HG03108 (cell line): Measurements from ENCODE around the gene SIGLEC9.

Experiments used
- ATAC-seq: cut with Tn5 transposase; IDR thresholded peaks from one replicate; pipeline ENCODE4 v1.9.1; 2021; ENCODE audit warnings: moderate library complexity; ENCODE audit not compliant: unreplicated experiment

Gene SIGLEC9

DNA sequence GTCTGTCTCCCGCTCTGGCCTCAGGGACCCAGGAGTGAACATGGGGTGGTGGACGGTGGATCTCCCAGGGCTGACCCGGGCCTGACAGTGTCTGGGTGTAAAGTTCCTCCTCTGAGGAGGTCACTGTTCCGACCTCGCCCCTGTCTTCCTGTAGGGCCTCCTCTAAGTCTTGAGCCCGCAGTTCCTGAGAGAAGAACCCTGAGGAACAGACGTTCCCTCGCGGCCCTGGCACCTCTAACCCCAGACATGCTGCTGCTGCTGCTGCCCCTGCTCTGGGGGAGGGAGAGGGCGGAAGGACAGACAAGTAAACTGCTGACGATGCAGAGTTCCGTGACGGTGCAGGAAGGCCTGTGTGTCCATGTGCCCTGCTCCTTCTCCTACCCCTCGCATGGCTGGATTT lies at the start of gene SIGLEC9:
Gene SIGLEC9, plus strand, starts transcription at position 178 of the 400 bp plus-strand sequence. Its CDS starts 69 bp downstream, at position 247.
- ATAC-seq, result no peak

DNA sequence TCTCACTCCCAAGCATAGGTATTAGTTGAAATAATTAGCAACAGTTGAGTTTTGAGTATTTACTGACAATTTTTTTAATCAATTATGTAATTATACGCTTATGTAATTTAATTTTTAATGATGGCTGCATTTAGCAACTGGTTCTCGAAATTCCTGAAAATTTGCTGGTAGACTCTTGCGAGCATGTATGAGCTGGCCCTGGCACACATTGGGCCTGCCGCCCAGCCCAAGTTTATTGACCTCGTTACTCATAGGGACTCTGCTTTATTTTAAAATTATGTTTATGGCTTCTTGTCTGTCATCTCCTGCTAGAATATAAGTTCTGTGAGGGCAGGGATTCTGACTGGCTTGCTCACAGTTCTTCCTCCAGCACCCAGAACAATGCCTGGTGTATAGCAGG lies 48.7 kb upstream of the SIGLEC9 start:
- no peak for ATAC-seq

DNA sequence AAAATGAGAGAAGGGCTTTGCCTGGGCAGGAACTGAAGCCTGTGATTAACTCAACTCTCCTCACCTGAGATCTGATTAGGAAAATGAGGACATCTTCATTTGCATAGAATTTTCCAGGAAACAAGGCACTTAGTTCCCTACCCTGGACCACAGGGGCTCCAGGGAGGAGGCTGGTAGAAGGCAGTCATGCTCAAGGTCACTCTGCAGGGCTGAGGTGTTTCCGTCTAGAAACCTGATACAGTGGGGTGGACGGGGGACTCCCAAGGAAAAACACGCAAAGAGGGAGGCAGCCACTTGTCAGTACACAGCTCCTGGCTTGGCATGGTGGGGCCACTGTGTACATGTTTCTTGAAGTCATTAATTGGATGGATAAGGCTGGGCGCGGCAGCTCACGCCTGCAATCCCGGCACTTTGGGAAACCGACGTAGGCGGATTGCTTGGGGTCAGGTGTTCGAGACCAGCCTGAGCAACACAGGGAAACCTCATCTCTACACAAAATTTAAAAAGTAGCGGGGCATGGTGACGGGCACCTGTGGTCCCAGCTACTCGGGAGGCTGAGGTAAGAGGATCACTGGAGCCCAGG lies 48.0 kb upstream of the SIGLEC9 start:
- no peak for ATAC-seq

DNA sequence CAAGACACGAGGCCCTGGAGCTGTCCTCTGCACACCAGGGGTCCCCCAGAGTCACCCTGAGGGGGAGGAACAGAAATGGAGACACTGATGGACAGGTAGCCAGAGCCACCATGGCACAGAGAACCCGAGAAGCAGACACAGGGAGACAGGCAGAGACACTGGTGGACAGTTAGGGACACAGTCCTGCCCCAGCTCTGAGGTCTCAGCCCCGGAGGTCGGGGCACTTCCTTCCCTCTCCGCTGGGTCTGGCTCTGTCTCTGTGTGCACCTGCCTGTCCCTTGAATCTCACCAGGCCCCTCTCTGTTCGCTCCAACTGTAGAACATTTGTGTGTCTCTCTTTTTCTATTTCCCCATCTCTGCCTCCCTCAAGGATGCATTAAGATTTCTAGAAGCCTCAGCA lies 46.6 kb upstream of the SIGLEC9 start:
- no peak for ATAC-seq

DNA sequence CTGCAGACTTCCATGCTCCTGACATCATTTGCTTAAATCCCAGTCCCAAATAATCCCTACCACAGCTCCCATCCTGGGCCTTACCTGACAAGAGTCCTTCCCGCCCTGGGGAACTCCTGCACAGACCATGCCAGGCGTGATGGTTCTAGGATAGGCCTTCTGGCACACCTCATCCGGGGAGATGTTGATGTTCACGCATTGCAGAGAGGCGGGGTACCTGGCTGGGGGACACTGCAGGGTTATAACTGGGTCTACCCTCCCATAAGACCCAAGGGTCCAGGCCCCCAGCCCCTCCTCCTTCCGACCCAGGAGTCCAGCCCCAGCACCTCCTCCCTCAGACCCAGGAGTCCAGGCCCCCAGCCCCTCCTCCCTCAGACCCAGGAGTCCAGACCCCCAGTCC lies 46.0 kb upstream of the SIGLEC9 start:
- no peak for ATAC-seq

DNA sequence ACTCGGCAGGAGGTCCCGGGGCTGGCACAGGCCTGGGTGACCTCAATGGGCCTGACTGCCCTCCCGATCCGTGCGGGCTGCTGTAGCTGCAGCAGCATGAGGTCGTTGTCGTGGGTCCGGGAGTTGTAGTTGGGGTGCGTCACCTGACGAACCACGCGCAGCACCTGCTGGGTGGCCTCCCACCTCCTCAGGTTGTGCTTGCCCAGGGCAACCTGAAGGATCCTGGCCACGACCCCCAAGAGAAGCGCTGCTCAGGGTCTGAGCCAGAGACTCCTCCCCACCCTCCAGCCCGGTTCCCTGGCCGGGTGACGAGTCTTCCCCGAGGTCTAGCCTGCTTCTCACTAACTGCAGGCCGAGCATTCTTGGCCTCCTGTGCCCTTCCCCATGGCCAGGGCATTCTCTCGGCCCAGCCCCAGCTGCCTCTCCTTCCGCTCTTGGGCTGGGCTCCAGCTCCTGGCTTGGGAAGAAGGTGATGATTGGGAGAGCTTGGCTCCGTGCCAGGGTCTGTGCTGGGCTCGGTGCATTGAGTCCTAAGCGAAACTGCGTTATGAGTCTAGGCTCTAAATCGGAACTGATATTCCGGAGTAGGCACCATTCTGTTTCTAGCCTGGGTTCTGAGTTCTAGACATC lies 45.1 kb upstream of the SIGLEC9 start:
- ATAC-seq, result no peak

DNA sequence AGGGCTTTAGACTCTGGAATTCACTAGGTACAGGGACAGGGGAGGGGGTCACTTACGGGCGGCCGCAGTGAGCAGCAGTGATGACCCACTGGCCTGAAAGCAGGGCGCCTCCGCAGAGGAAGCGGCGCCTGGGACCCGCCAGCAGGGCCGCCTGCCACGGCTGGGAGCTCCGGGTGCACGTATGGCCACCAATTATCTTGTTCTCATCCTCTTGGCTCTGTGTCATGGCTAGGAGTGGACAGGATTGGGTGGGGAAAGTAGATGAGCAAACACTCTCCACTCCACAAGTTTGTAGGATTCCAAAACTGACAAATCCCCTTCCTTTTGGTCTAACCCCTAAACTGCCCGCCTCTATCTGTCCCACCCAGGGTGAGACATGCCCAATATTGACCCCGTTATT lies 43.2 kb upstream of the SIGLEC9 start:
- no peak for ATAC-seq

DNA sequence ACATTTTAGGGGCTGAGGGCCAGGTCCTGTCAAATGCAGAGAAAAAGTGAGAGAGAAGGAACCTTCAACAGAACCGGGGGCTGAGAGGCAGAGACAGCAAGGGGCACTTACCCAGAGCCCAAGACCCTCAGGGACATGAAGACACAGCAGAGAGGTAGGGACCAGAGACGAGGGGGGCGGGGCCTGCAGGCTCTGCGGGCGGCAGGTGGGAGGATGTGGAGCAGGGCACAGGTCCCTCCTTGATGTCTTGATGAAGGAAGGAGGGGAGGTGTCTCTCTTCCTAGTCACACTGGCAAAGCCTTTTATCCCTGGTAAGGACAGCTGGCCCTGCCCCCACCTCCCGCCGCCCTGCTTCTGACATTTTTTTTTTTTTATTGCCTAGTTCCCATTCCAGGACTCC lies 42.1 kb upstream of the SIGLEC9 start, which contains the start of gene KLK14:
Gene KLK14, minus strand, starts transcription at position 277 of the 400 bp plus-strand sequence. Its CDS starts 273 bp downstream, at position 4.
- no peak for ATAC-seq

DNA sequence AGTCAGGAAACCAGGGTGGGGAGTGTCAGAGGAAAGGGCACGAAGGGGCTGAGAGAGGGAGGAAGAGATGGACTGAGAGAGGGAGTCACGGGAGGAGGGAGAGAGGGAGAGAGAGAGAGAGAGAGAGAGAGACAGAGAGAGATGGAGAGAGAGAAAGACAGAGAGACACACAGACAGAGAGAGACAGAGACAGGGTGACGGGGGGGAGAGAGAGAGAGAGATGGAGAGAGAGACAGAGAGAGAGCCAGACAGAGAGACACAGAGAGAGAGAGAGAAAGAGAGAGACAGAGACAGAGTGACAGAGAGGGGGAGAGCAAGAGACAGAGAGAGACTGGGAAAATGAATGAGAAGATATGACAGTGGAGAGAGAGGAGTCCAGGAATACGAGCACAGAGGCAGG lies 41.5 kb upstream of the SIGLEC9 start:
- ATAC-seq, result no peak

DNA sequence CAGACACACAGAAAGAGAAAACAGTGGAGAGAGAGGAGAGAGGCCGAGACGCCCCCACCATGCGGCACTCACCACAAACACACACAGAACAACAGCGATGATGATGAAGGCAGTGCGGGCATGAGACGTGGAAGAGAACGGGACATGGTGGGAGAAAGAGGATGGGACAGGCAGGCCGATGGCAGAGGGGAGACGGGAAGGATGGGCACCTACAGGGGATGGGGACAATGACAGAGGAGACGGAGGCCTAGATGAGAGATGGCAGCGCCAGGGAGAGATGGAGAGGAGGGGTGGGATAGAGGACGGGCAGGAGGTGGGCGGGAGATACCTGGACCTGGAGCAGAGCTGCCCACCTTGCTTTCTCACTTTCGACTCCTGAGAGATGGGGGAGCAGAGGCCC lies 40.9 kb upstream of the SIGLEC9 start:
- ATAC-seq, result no peak

DNA sequence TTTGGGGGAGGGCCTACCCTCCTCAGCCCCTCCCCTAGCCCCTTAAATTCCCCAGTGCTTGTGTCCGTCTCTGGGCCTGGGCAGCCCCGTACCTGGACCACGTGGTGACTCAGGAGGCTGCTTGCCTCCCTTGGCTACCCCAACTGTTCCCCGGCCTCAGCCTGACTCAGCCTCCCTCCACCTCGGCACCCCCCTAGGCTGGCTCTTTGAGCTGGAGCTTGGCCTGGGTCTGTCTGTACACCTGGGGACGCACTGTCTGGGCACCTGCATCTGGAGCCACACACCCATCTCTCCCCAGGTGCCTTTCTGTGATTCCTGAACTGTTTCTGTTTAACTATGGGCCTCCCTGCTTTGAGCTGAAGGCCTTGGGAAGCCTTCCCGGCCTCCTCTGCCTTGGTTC lies 40.2 kb upstream of the SIGLEC9 start:
- ATAC-seq, result no peak

DNA sequence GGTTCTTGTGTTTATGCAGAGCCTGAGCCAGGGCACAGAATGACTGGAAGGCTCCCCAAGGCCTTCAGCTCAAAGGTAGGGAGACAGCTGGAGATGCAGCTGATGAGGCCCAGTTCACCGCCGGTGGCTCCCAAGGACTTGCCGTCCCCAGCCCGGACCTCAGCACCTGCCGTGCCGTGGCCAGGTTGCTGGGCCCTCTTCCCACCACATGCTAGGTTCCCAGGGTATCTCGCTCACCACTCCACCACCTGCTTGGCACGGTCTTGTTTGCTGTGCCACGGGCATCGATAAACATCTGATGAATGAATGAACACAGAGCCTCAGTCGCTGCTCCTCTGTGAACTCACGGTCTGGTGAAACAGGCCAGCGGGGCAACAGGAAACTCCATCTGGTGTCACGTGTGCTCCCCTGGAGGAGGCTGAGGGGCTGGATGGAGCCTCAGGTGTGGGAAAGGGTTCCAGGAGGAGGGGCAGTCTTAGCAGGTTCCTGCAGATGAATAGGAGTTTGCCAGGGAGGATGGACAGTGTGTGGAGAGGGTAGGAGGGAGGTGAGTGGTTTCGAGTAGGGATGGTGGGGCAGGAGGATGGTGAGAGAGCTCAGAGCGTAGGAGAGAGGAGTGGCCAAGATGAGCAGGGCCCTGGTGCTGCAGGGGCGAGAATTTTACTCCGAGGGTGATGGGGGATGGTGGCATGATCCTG lies 38.4 kb upstream of the SIGLEC9 start:
- no peak for ATAC-seq

DNA sequence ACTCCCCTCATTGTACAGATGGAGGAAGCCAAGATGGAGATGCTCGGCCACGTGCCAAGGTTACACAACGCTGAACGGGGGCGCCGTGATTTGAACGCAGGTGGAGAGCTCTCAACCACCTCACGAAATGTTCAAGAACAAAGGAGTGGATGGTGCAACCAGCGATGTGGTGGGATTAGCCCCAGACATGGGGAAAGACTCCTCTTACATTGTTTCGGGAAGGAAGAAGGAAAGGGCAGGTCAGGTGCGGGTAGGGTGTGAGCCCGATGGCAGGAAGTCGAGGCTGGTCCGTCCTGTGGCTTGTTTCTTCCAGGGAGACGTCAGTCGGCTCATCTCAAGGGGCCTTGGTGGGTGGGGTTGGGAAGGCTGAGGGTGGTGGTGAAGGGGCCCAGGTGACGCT lies 34.9 kb upstream of the SIGLEC9 start:
- ATAC-seq, result no peak

DNA sequence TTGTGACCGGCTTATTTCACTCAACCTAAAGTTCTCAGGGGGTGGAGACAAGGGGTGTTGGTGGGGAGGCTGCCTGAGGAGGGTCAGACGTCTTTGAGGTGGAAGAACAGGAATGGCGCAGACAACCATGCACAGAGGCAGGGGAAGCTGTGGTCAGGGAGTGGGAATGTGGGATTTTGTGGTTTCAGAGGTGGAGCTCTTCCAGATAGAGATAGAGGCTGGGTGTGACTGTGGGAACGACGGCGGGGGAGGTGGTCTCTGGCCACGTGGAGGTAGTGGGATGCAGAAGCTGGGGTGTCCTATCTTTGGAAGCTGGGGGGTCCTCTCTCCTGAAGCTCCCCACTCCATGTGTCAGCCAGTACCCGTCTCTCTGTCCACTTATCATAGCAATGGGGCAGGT lies 34.2 kb upstream of the SIGLEC9 start:
- ATAC-seq, result no peak

DNA sequence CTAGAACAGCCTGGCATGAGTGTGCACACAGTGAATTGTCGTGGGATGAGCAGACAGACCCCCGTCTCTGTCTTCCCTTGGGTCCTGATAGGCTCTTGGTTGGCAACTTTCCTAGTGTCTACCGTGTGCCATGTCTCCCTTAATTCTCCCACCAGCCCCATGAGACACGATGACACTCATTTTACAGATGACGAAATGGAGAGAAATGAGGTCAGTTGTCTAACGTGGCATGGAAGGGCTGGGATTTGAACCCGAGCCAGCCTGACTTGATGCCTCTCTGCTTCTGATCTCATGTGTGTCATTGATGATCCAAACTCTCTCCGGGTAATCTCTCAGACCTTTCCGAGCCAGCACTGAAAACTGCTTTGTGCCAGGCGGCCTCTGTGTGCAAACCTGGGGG lies 33.6 kb upstream of the SIGLEC9 start:
- ATAC-seq, result no peak

DNA sequence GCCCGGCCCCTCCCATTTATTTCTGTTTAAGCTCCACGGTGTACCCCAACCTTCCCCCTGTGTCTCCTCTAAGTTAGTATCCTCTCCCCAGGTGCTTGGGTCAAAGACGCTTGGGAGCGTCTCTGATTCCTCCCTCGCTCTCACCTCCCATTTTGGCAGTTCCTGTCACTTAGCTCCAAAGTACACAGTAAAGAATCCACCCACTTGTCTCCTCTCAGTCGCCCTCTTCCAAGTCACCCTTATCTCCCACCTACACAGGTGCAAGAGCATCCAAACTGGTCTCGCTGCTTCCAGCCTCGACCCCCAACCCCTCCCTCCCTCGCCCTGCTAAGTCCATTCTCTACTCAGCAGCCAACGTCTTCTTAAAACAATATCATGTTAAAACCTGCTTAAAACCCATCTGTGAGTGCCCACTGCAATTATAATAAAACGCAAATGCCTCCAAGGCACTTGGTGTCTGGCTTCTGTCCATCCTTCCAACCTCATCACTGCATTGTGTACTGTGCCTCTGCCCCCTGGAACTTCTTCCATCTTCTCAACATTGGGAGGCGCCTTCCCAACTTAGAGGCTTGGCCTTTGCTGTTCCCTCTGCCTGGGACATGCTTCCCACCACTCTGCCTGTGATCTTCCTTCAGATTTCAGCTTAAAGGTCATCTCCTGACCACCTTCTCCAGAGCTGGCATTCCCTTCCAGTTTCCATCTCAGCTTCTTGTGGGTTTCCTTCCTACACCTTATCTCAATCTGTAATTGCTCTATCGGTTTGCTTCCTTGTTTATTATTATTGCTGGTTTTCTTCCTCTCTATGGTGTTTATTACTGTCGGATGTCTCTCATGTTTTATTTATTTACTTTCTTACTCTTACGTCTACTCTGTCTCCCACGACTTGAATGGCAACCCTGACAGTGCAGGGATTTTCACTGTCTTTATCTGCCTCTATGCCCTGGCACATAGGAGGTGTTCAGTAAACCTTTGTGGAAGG lies 32.5 kb upstream of the SIGLEC9 start:
- no peak for ATAC-seq

DNA sequence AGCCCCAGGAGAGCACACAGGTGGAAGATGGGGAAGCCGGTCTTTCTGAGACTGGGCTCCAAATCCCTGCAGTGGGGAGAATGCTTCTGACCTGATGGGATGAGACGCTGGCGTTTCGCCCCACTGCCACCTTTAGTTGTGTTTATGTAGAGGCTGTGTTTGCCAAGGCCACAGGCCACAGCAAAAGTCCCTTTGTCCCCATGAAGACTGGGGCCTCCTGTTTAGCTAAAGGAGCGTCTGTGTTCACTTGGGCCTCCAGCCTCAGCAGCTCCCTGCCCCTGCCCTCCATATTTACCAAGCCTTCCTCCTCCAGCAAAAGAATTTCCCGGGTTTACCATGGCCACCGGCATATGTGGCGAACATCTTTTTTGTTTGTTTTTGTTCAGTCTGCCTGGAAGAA lies 31.6 kb upstream of the SIGLEC9 start:
- no peak for ATAC-seq

DNA sequence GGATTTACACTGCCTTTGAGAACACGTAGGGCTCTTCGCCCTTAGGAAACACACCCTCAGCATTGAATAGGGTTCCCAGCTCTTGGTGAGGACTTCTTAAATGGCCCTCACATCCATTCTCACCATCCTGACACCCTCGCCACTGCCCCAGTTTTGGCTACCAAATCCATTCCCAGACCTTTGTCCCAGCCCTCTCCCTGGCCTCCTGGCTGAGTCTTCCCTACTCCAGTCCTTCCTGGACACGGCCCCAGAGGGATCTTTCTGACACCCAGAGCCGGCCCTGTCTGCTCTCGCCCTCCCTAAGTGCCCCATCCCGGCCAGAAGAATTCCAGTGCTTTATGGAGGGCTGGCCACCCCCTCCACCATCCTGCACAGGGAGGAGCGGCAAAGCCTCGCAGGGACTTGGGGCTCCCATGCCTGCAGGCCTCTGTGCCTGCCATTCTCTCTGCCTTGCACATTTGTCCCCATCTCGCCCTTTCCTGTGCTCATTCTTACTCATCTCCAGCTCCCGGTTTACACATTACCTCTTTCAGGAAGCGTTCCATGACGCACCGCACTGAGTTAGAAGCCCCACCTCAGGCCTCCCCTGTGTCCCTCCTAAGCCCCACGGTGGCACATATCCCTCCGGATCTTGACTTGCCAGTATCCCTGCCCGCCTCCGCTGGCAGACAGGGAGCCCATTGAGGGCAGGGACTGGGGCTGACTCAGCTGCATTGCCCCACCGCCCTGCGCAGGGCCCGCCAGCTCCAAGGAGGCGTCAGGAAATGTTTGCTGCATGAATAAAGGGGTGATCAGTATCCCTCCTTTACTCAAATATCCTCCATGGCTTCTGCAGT lies 31.0 kb upstream of the SIGLEC9 start:
- ATAC-seq, result no peak

DNA sequence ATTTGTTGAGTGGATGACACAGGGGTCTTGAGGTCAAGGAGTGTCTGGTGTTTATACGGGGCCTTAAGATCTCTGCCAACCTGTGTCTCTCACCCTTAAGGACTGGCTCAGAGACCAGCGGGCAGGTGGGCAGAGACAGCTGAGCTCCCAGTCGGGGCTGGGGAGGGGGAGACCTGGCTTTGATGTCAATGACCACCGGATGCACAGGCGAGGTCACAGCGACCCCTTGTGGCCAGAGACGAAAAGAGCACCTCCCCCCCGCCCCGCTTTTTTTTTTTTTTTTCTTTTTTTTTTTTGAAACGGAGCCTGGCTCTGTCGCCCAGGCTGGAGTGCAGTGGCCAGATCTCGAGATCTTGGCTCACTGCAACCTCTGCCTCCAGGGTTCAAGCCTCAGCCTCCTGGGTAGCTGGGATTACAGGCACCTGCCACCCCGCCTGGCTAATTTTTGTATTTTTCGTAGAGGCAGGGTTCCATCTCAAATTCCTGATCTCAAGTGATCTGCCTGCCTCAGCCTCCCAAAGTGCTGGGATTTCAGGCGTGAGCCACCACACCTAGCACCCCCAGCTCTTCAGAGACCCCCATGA lies 29.9 kb upstream of the SIGLEC9 start:
- no peak for ATAC-seq
